ENCODE results near the gene ZFYVE9. TPM values are rescaled to one million over a fixed set of nuclear protein-coding genes. Genes with fewer than 3 reads are reported as not detected.
"Not testable (repeated sequence)": the region's sequence is repeated elsewhere in the genome, so short reads cannot be mapped to it uniquely, and the experiment has no call there.

Gene ZFYVE9
- total RNA-seq, 1 donor from 2014 or later: 40.0 TPM

DNA sequence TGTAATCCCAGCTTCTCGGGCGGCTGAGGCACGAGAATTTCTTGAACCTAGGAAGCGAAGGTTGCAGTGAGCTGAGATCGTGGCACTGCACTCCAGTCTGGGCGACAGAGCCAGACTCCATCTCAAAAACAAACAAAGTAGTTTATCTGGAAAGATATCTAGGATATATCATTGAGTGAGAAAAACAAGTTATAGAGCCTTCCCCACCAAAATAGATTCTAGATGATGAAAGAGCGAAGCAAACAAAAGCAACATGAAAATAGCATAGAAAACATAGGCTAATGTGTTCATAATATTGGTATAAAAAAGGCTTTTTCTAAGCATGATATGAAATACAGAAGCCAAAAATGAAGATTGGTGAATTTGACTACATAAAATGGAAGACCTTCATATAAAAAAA is 52.1 kb downstream of the ZFYVE9 start:
- TF ChIP-seq CTCF (IDR thresholded peaks at IDR 0.05; ENCODE audit: unreplicated experiment): no peak
- peaks cover 7% of the 10 kb centered on the region for H3K36me3 Mint-ChIP-seq (ENCODE audit: insufficient read depth)

GRCh38 chr1:52195161-52195560 is 53.3 kb downstream of the ZFYVE9 start:
- Mint-ChIP-seq H3K36me3 (ENCODE audit: insufficient read depth) (peaks cover 9% of the 10 kb centered on the region), H3K9me3 (ENCODE audit: low read depth) (peaks cover 3% of the 10 kb centered on the region), H3K27me3 (no peaks in the 10 kb centered on the region), H3K4me1 (ENCODE audit: low read depth) (peaks cover 8% of the 10 kb centered on the region), H3K4me3 (ENCODE audit: low read depth) (no peak overlapping the region), H3K27ac (no peak overlapping the region)
- DNase-seq (ENCODE audit: low spot score, unreplicated experiment): no peak
- TF ChIP-seq CTCF (IDR thresholded peaks at IDR 0.05; ENCODE audit: unreplicated experiment): no peak

More for the DNA sequence above, 52.1 kb downstream of the ZFYVE9 start:
- Mint-ChIP-seq H3K4me3 (ENCODE audit: low read depth) (no peak overlapping the region), H3K27me3 (no peaks in the 10 kb centered on the region), H3K27ac (no peak overlapping the region), H3K4me1 (ENCODE audit: low read depth) (peaks cover 11% of the 10 kb centered on the region), H3K9me3 (ENCODE audit: low read depth) (peaks cover 3% of the 10 kb centered on the region)
- no peak for DNase-seq (ENCODE audit: low spot score, unreplicated experiment)

- Mint-ChIP-seq H3K4me1 (ENCODE audit: low read depth) (peaks cover 10% of the 10 kb centered on the region), H3K4me3 (ENCODE audit: low read depth) (no peak overlapping the region), H3K9me3 (ENCODE audit: low read depth) (peaks cover 11% of the 10 kb centered on the region), H3K27ac (no peak overlapping the region), H3K27me3 (no peaks in the 10 kb centered on the region), H3K36me3 (ENCODE audit: insufficient read depth) (peaks cover 11% of the 10 kb centered on the region)
- no peak for DNase-seq (ENCODE audit: low spot score, unreplicated experiment)
- TF ChIP-seq CTCF (IDR thresholded peaks at IDR 0.05; ENCODE audit: unreplicated experiment): no peak
These were observed 62.2 kb downstream of the ZFYVE9 start for GRCh38 chr1:52203935-52204625.

DNA sequence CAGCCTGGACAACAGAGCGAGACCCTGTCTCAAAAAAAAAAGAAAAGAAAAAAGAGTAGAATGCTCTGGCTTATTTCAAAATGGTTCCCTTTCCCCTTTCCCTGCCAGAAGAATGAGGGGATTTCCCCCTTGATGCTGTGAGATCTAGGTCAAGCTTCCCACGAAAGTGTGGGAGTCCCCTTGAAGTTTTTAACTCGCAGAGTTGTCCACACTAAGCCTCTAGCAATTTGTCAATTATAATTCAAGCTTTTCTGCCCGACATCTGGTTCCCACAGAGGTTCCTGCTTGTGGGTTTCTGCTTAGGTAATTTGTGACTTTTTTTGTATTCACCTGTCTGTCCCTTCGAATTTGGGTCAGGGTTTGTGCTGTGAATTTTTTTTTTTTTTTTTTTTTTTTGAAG is 62.8 kb downstream of the ZFYVE9 start:
- TF ChIP-seq CTCF (IDR thresholded peaks at IDR 0.05; ENCODE audit: unreplicated experiment): no peak
- H3K27ac Mint-ChIP-seq: no peak overlapping the region

DNA sequence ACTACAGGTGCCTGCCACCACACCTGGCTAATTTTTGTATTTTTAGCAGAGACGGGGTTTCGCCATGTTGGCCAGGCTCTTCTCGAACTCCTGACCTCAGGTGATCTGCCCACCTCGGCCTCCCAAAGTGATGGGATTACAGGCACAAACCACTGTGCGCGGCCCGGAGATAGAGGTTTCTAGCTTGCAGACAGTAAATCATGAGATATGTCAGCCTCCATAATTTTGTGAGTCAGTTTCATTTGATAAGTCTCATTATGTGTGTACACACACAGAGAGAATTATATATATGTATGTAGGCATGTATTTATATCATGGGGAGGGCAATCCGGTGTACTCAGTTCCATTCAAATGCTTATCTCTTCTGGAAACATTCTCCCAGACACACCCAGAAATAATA is 64.8 kb downstream of the ZFYVE9 start:
- peaks cover 10% of the 10 kb centered on the region for H3K4me1 Mint-ChIP-seq (ENCODE audit: low read depth)
- not testable (repeated sequence) for H3K36me3 Mint-ChIP-seq (ENCODE audit: insufficient read depth); H3K27ac Mint-ChIP-seq; H3K9me3 Mint-ChIP-seq (ENCODE audit: low read depth); H3K4me3 Mint-ChIP-seq (ENCODE audit: low read depth); H3K27me3 Mint-ChIP-seq; DNase-seq (ENCODE audit: low spot score, unreplicated experiment)

More for the DNA sequence above, 62.8 kb downstream of the ZFYVE9 start:
- Mint-ChIP-seq H3K27me3 (no peaks in the 10 kb centered on the region), H3K4me1 (ENCODE audit: low read depth) (peaks cover 10% of the 10 kb centered on the region), H3K4me3 (ENCODE audit: low read depth) (no peak overlapping the region), H3K36me3 (ENCODE audit: insufficient read depth) (peaks cover 7% of the 10 kb centered on the region), H3K9me3 (ENCODE audit: low read depth) (peaks cover 12% of the 10 kb centered on the region)
- no peak for DNase-seq (ENCODE audit: low spot score, unreplicated experiment)

DNA sequence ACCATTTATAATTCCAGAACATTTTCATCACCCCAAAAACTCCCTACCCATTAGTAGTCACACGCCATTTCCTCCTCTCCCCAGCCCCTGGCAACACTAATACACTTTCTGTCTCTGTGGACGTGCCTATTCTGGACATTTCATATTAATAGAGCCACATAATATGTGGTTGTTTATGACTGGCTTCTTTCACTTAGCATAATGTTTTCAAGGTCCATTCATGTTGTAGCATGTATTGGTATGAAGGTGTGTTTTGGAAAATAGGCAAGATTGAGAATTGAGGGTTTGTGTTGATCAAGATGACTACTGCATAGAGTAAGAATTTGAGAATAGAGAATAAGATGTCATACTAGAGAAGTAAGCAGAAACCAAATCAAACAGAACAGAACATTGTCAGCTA is 67.5 kb downstream of the ZFYVE9 start:
- no peaks in the 10 kb centered on the region for H3K27me3 Mint-ChIP-seq
- no peak for DNase-seq (ENCODE audit: low spot score, unreplicated experiment)
- peaks cover 5% of the 10 kb centered on the region for H3K9me3 Mint-ChIP-seq (ENCODE audit: low read depth)
- TF ChIP-seq CTCF (IDR thresholded peaks at IDR 0.05; ENCODE audit: unreplicated experiment): no peak
- peaks cover 5% of the 10 kb centered on the region for H3K4me1 Mint-ChIP-seq (ENCODE audit: low read depth)
- no peak overlapping the region for H3K4me3 Mint-ChIP-seq (ENCODE audit: low read depth)
- peaks cover 5% of the 10 kb centered on the region for H3K36me3 Mint-ChIP-seq (ENCODE audit: insufficient read depth)
- no peak overlapping the region for H3K27ac Mint-ChIP-seq

All from progenitor cell of endocrine pancreas (in vitro differentiated cells).